Fibroblast of lung (primary cell): ENCODE measurements around the gene SMCO1. TPM values are rescaled to one million over a fixed set of nuclear protein-coding genes. Genes with fewer than 3 reads are reported as not detected.

Experiments used
- DNase-seq, 2 donors: peaks; one replicate each; pipeline versions ENCODE4 v3.0.0 to v3.0.0-alpha.2; 2010; ENCODE audit warnings: low read depth in 2 of 2
- H2AFZ ChIP-seq: 2 replicates; pipeline ENCODE4 v1.5.1; 2012; ENCODE audit warnings: low read length, control low read depth, inconsistent platforms
- H3K27ac ChIP-seq: 2 replicates; pipeline ENCODE4 v1.5.1; 2011; ENCODE audit warnings: low read length, control low read depth; ENCODE audit not compliant: insufficient read depth
- H3K27me3 ChIP-seq: 2 replicates; pipeline ENCODE4 v1.5.1; 2011; ENCODE audit warnings: mild to moderate bottlenecking, low read length; ENCODE audit not compliant: control insufficient read depth, insufficient read depth
- H3K36me3 ChIP-seq: 2 replicates; pipeline ENCODE4 v1.5.1; 2011; ENCODE audit warnings: low read length; ENCODE audit not compliant: control insufficient read depth, insufficient read depth
- H3K4me1 ChIP-seq: 2 replicates; pipeline ENCODE4 v1.5.1; 2011; ENCODE audit warnings: low read length; ENCODE audit not compliant: control insufficient read depth, insufficient read depth; ENCODE audit errors: extremely low read depth
- H3K4me2 ChIP-seq: 2 replicates; pipeline ENCODE4 v1.5.1; 2011; ENCODE audit warnings: low read length, control low read depth; ENCODE audit not compliant: insufficient read depth; ENCODE audit errors: extremely low read depth
- H3K4me3 ChIP-seq, 4 experiments: fragments of 200-600 bp in 1 of 4; sonication (generic) in 1 of 4; replicated peaks in 1 of 4; 2 replicates each; pipeline ENCODE4 v1.5.1; 2011 to 2016; ENCODE audit warnings: low read length in 4 of 4, low read depth in 3 of 4, mild to moderate bottlenecking in 3 of 4, control low read depth in 2 of 4, inconsistent platforms in 1 of 4, mixed read lengths in 1 of 4; ENCODE audit not compliant: insufficient read depth in 1 of 4; ENCODE audit errors: control extremely low read depth in 1 of 4
- H3K79me2 ChIP-seq: 2 replicates; pipeline ENCODE4 v1.5.1; 2012; ENCODE audit warnings: mild to moderate bottlenecking, low read length, inconsistent platforms; ENCODE audit not compliant: control insufficient read depth, insufficient read depth
- H3K9ac ChIP-seq: 2 replicates; pipeline ENCODE4 v1.5.1; 2011; ENCODE audit warnings: mild to moderate bottlenecking, low read length, control low read depth; ENCODE audit not compliant: insufficient read depth
- H3K9me3 ChIP-seq: 2 replicates; pipeline ENCODE4 v1.5.1; 2012; ENCODE audit warnings: low read depth, low read length; ENCODE audit not compliant: control insufficient read depth, insufficient read depth
- H4K20me1 ChIP-seq: 2 replicates; pipeline ENCODE4 v1.5.1; 2011; ENCODE audit warnings: low read length; ENCODE audit not compliant: control insufficient read depth, insufficient read depth; ENCODE audit errors: extremely low read depth
- EZH2 ChIP-seq: IDR thresholded peaks from 2 replicates; pipeline ENCODE4 v1.5.1; 2012; ENCODE audit warnings: low read length, control low read depth, mild to moderate bottlenecking; ENCODE audit errors: missing control alignments
- polyA plus RNA-seq, 2 donors: library from polyadenylated mRNA; depleted of rRNA in 1 of 2; stranded (reverse) in 1 of 2; unstranded in 1 of 2; fragments of >200 nt; gene quantifications; 2 replicates each; pipeline ENCODE4 v1.2.1, GENCODE V29; 2011 to 2012; ENCODE audit warnings: missing spikeins in 1 of 2
- total RNA-seq: library from RNA; depleted of rRNA; stranded (reverse); fragments of >200 nt; gene quantifications from 2 replicates; pipeline ENCODE4 v1.2.1, GENCODE V29; 2014
- TF ChIP-seq, protein P1 (sequence below), 2 donors: IDR thresholded peaks in 1 of 2; conservative IDR thresholded peaks in 1 of 2; 1 replicate in 1 of 2; 2 replicates in 1 of 2; pipeline ENCODE4 v1.5.1; 2011 to 2012; ENCODE audit warnings: low read length in 2 of 2, control low read depth in 1 of 2, inconsistent platforms in 1 of 2, low read depth in 1 of 2, mild to moderate bottlenecking in 1 of 2

Gene SMCO1
- total and polyA plus RNA-seq, 2 donors (not counting 1 experiment from before 2014, with no cell fraction given) = not detected

DNA sequence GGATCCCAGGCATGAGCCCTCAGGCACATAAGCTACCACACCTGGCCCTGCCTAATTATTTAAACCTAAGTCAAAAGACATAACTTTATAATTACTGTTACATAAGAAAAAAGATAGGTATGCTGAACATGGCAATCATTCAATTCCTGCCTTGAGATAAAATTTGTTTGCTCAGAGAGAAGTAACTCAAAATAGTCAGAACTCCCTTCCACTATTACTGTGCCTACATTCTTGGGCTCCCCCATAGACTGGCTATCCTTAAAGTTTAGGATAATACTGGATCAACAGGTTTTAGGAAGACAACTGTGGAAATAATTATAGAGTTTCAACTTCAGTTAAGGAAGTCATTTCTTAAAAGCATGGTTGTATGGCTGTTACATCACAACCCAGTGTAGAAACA lies 43.3 kb upstream of the SMCO1 start:
- Histone ChIP-seq H3K9me3 (no peaks in the 10 kb centered on the region), H4K20me1 (no peaks in the 10 kb centered on the region), H3K4me2 (no peak overlapping the region), H3K4me1 (no peaks in the 10 kb centered on the region), H3K27ac (no peak overlapping the region), H3K4me3 (no peak overlapping the region), H3K27me3 (no peaks in the 10 kb centered on the region), H3K79me2 (no peaks in the 10 kb centered on the region), H3K36me3 (no peaks in the 10 kb centered on the region), H3K9ac (no peak overlapping the region), H2AFZ (no peak overlapping the region)
- TF ChIP-seq, protein P1, sequence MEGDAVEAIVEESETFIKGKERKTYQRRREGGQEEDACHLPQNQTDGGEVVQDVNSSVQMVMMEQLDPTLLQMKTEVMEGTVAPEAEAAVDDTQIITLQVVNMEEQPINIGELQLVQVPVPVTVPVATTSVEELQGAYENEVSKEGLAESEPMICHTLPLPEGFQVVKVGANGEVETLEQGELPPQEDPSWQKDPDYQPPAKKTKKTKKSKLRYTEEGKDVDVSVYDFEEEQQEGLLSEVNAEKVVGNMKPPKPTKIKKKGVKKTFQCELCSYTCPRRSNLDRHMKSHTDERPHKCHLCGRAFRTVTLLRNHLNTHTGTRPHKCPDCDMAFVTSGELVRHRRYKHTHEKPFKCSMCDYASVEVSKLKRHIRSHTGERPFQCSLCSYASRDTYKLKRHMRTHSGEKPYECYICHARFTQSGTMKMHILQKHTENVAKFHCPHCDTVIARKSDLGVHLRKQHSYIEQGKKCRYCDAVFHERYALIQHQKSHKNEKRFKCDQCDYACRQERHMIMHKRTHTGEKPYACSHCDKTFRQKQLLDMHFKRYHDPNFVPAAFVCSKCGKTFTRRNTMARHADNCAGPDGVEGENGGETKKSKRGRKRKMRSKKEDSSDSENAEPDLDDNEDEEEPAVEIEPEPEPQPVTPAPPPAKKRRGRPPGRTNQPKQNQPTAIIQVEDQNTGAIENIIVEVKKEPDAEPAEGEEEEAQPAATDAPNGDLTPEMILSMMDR (conservative IDR thresholded peaks at IDR 0.05 in 1 of 2, IDR thresholded peaks at IDR 0.05 in 1 of 2; ENCODE audit: low read depth in 1 of 2, low read length in 2 of 2) = no peak
- TF ChIP-seq EZH2 = no peak
- no peak for DNase-seq

DNA sequence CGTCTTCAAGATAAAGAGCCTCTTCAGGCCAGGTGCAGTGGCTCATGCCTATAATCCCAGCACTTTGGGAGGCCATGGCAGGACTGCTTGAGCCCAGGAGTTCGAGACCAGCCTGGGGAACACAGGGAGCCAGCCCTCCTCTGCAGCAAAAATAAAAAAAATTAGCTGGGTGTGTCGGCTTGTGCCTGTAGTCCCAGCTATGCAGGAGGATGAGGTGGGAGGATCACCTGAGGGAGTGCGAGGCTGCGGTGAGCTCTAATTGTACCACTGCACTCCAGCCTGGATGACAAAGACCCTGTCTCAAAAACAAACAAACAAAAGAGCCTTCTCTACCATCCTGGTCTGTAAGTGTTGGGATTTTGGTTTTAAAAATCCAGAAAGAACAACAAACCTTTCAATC lies 42.1 kb upstream of the SMCO1 start:
- Histone ChIP-seq H4K20me1 (no peaks in the 10 kb centered on the region), H3K9me3 (no peaks in the 10 kb centered on the region), H2AFZ (no peak overlapping the region), H3K4me3 (no peak overlapping the region), H3K4me1 (no peaks in the 10 kb centered on the region), H3K4me2 (no peak overlapping the region), H3K36me3 (no peaks in the 10 kb centered on the region), H3K9ac (no peak overlapping the region), H3K27ac (no peak overlapping the region), H3K79me2 (no peaks in the 10 kb centered on the region), H3K27me3 (no peaks in the 10 kb centered on the region)
- TF ChIP-seq EZH2 = no peak
- TF ChIP-seq, protein P1 (conservative IDR thresholded peaks at IDR 0.05 in 1 of 2, IDR thresholded peaks at IDR 0.05 in 1 of 2; ENCODE audit: low read depth in 1 of 2, low read length in 2 of 2) = no peak
- no peak for DNase-seq

DNA sequence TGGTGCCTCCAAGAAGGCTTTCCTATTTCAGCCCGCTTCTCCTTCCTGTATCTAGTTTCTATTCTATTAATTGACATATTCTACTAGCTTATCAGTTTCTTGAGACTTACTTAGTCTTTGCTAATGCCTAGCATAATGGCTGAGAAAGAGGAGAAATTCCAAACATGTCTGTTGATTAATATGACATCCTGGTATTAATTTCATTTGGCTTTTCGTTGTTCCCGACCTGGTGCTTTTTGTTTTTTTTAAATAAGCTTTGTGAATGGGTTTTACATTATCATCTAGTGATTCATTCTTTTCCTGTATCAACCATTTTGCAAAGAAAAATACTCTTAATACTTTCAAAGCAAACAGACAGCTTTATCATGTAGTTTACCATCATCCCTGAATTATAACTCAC lies 40.1 kb upstream of the SMCO1 start:
- Histone ChIP-seq H3K4me2 (no peak overlapping the region), H3K36me3 (no peaks in the 10 kb centered on the region), H3K4me1 (no peaks in the 10 kb centered on the region), H4K20me1 (no peaks in the 10 kb centered on the region), H3K27ac (no peak overlapping the region), H3K27me3 (no peaks in the 10 kb centered on the region), H3K9me3 (no peaks in the 10 kb centered on the region), H2AFZ (no peak overlapping the region), H3K9ac (no peak overlapping the region), H3K4me3 (no peak overlapping the region), H3K79me2 (no peaks in the 10 kb centered on the region)
- DNase-seq = no peak
- TF ChIP-seq, protein P1 (conservative IDR thresholded peaks at IDR 0.05 in 1 of 2, IDR thresholded peaks at IDR 0.05 in 1 of 2; ENCODE audit: low read depth in 1 of 2, low read length in 2 of 2) = no peak
- TF ChIP-seq EZH2 = no peak
